ENCODE results near the gene TMEM30B. TPM values are rescaled to one million over a fixed set of nuclear protein-coding genes. Genes with fewer than 3 reads are reported as not detected.

Gene TMEM30B
- total and polyA plus RNA-seq, 10 of the 15 experiments (the other 5 are each of a cell fraction or from before 2014, with no cell fraction given), result 0.10 TPM; not detected in 9

- TF ChIP-seq MYB (IDR thresholded peaks at IDR 0.05; ENCODE audit: borderline replicate concordance, low read depth, low read length), result no peak
- TF ChIP-seq MEF2B (IDR thresholded peaks at IDR 0.05; ENCODE audit: partially characterized antibody, poor library complexity, severe bottlenecking), result no peak
- TF ChIP-seq SMAD5 (IDR thresholded peaks at IDR 0.05; ENCODE audit: low read depth), result no peak
- TF ChIP-seq ZZZ3 (IDR thresholded peaks at IDR 0.05; ENCODE audit: control insufficient read depth, insufficient read length, low read depth), result no peak
- no peak for TF ChIP-seq GABPA (IDR thresholded peaks at IDR 0.05; ENCODE audit: low read depth)
These were observed 51.7 kb downstream of the TMEM30B start (continued) for GRCh38 chr14:61229475-61229888.

- Histone ChIP-seq H3K36me3 (ENCODE audit: control insufficient read depth in 2 of 2, insufficient read depth in 2 of 2, low read length in 1 of 2) (no peaks in the 10 kb centered on the region), H3K4me2 (ENCODE audit: control insufficient read depth, insufficient read depth) (no peak overlapping the region), H3K9ac (ENCODE audit: control insufficient read depth, insufficient read depth, low read length) (no peak overlapping the region), H4K20me1 (ENCODE audit: control insufficient read depth, insufficient read depth) (no peaks in the 10 kb centered on the region), H3K4me1 (ENCODE audit: control insufficient read depth, insufficient read depth, low read length) (no peaks in the 10 kb centered on the region), H2AFZ (ENCODE audit: control insufficient read depth, low read depth, low read length) (no peak overlapping the region), H3K27ac (ENCODE audit: control insufficient read depth, insufficient read depth) (no peak overlapping the region), H3K27me3 (replicated peaks in 1 of 2; ENCODE audit: control insufficient read depth in 2 of 2, insufficient read depth in 2 of 2, low read length in 1 of 2) (peaks cover 0 to 7% of the 10 kb centered on the region in 2 experiments; a peak in 2 of 4 replicates), H3K79me2 (ENCODE audit: control insufficient read depth, insufficient read depth, low read length) (no peaks in the 10 kb centered on the region), H3K9me3 (replicated peaks; ENCODE audit: control insufficient read depth, insufficient read depth, low read length) (no peaks in the 10 kb centered on the region), H3K4me3 (no peak overlapping the region)
- ChIA-PET SMC1A (ENCODE audit: uncharacterized antibody, unreplicated experiment) (interaction anchor here (1.1 kb wide), 1 partner anchor 57 kb away, joined by 3 read pairs; no protein-coding TSS in a partner anchor), CTCF (no interaction called here), RAD21 (ENCODE audit: unreplicated experiment) (no interaction called here), POLR2A (no interaction called here)
- in situ Hi-C loops (cut with MboI), result no loop called here
- no peak for DNase-seq (ENCODE audit: low read depth, low spot score)
- no peak for TF ChIP-seq ESRRA (IDR thresholded peaks at IDR 0.05; ENCODE audit: low read length)
- no peak for TF ChIP-seq RCOR1 (conservative IDR thresholded peaks at IDR 0.05; ENCODE audit: low read depth, low read length)
- no peak for TF ChIP-seq SMAD1 (IDR thresholded peaks at IDR 0.05; ENCODE audit: low read depth, partially characterized antibody)
- intact Hi-C loops (cut with micrococcal nuclease; ENCODE audit: unreplicated experiment), result loop anchor here (5.0 kb wide), 1 partner anchor 41 kb away; no protein-coding TSS in a partner anchor
- no peak for FAIRE-seq
- no TSS peak for BruUV-seq (replicated peaks)
- WGBS (ENCODE audit: insufficient coverage, insufficient replicate concordance, low lambda C conversion rate, missing lambda C conversion rate), result 36% methylated on average over 6 of the region's 6 CpGs
- ATAC-seq, result no peak
These were observed 53.1 kb downstream of the TMEM30B start for GRCh38 chr14:61227884-61228591.

Other genes starting within 250 kb of the TMEM30B start
- gene PRKCH, start 40.2 kb upstream of the TMEM30B start, total RNA-seq (2014; rRNA removed), result 53.9 and 62.9 TPM in 2 replicates
- 36.0 and 36.3 TPM in 2 replicates for gene PRKCH, start 40.2 kb upstream of the TMEM30B start, total RNA-seq (2014; rRNA removed; fragmentation: Illumina TruSeq; extraction: Trizol)
- gene PRKCH, start 40.2 kb upstream of the TMEM30B start, total RNA-seq (2021), result 32.0 and 38.7 TPM in 2 replicates
- gene PRKCH, start 40.2 kb upstream of the TMEM30B start, polyA plus RNA-seq (2011; rRNA removed), result 115 and 140 TPM in 2 replicates
- 34.2 and 45.3 TPM in 2 replicates for gene PRKCH, start 40.2 kb upstream of the TMEM30B start, polyA plus RNA-seq (2014; fragmentation: Illumina TruSeq; extraction: Trizol)
- gene PRKCH, start 40.2 kb upstream of the TMEM30B start, polyA plus RNA-seq (2014; fragmentation: Nextera tagmentation; extraction: Ambion mirVana), result 10 to 100 TPM; 10.7 to 12.0 TPM
- 22.0 and 32.3 TPM in 2 replicates for gene PRKCH, start 40.2 kb upstream of the TMEM30B start, polyA plus RNA-seq (2014; rRNA removed)
- 10 to 100 TPM; 32.3 to 34.6 TPM for gene PRKCH, start 40.2 kb upstream of the TMEM30B start, polyA plus RNA-seq (2016; fragmentation: Nextera tagmentation; extraction: Ambion mirVana)